GM21390 (cell line): ENCODE measurements around the gene IFNL4.
"Not testable (repeated sequence)": the region's sequence is repeated elsewhere in the genome, so short reads cannot be mapped to it uniquely, and the experiment has no call there.

Experiments used
- ATAC-seq: cut with Tn5 transposase; IDR thresholded peaks from one replicate; pipeline ENCODE4 v1.9.1; 2021; ENCODE audit not compliant: unreplicated experiment

The IFNL4 gene

DNA sequence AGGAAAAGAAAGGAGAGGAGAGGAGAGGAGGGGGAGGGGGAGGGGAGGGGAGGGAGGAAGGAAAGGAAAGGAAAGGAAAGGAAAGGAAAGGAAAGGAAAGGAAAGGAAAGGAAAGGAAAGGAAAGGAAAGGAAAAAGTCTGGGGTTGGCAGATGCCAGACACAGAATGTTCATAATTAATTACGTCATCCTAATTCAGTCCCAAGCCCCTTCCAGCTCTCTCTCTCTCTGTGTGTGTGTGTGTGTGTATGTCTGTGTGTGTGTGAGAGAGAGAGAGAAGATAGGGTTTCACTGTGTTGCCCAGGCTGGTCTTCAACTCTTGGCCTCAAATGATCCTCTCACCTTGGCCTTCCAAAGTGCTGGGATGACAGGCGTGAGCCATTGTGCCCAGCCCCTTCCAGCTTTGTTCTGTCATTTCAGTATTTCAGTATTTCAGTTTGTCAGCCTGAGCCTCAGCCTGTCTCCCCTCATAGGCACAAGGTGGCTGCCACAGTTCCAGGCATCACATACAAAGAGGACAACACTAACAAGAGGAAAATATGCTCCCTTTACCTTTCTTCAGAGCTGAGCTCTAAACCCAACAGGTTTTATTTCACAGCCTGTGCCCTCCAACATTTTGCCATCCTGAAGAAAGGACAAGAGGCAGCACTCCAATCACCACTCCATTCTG, 18.4 kb downstream of the IFNL4 start:
- no peak for ATAC-seq

DNA sequence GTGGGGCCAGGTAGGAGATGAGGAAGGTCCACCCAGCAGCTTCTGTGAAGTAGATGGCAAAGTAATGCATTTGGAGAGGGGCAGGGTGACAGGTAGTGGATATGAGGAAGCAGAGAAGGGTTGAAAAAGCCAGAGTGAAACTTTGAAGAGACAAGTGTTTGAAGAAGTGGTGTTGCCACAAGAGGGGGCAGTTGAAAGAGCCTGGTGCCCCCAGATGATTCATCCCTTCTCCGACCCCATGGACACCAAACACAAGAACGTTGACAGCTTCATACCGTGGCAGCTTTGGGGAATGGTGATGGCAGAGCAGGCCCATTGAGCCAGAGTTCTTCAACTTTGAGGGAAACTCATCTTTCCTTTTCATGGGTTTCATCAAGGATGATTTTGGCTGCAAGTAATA, 23.7 kb downstream of the IFNL4 start:
- no peak for ATAC-seq

DNA sequence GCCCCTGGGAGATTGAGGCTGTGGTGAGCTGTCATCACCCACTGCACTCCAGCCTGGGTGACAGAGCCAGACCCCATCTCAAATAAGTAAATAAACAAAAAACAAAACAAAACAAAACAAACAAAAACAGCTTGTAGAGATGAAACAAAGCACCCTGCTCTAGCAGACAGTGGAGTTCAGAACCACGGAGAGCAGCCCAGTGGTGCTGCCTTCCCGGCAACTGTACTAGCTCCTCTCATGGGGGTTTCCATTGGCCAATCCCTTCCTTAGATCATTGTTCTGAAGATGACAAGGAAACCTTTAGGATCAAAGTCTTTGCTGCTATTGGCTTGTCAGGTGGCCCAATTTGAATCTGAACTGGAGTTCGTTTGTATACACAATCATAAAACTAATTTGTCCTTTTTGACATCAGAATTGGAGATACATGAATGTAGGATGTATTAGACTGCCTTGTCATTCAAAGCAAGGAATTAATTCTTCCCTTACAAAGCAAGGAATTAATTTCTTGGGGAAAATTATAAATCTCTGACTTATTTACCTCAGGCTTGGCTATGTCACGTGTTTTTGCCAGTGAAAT, 24.9 kb downstream of the IFNL4 start:
- no peak for ATAC-seq

DNA sequence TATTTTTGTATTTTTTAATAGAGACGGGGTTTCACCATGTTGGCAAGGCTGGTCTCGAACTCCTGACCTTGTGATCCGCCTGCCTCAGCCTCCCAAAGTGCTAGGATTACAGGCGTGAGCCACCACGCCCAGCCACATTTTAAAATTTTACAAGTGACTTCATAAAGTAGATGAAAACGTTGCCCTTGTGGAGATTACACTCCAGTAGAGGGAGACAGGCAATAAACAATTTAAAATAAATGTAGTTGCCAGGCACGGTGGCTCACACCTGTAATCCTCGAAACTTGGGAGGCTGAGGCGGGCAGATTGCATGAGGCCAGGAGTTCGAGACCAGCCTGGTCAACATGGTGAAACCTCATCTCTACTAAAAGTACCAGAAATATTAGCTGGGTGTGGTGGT, 29.5 kb downstream of the IFNL4 start:
- ATAC-seq, result not testable (repeated sequence)

DNA sequence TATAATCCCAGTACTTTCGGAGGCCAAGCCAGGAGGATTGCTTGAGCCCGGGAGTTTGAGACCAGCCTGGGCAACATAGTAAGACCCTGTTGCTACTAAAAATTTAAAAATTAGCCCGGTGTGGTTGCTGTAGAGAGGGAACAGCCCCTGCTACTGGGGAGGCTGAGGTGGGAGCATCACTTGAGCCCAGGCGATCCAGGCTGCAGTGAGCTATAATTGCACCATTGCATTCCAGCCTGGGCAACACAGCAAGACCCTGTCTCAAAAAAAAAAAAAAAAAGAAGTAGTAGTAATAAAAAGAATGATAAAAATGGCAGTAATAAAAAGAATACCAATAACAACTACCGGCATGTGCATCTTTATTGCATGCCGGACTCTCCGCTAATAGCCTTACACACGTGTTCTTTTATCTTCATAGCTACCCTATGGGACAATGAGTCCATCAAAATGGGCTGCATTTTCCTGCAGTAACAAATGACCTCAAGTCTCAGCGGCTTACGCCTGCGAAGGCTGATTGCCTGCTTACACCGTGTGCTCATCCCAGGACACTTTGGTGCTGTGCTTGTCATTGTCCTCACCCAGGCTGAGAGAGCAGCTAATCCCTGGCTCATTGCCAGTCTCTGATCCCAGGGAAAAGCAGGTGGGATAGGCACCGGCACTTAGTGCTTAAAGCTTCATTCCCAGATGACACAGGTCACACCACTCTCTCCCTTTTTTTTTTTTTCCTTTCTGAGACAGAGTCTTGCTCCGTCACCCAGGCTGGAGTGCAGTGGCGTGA, 30.2 kb downstream of the IFNL4 start:
- no peak for ATAC-seq

DNA sequence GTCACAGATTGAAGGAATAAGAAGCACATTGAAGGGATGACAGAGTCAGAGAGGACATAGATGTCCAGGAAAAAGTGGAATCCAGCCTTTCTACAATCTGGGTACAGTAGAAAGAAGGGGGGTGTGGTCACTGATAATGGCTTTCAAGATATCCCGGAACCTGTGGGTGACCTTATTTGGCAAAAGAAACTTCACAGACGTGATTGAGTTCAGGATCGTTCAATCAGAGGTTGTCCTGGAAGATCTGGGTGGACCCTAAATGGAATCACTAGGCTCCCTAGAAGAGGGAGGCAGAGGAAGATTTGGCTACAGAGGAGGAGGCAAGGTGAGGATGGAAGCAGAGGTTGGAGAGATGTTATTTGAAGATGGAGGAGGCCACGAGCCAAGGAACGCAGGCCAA, 31.6 kb downstream of the IFNL4 start:
- ATAC-seq, result no peak

DNA sequence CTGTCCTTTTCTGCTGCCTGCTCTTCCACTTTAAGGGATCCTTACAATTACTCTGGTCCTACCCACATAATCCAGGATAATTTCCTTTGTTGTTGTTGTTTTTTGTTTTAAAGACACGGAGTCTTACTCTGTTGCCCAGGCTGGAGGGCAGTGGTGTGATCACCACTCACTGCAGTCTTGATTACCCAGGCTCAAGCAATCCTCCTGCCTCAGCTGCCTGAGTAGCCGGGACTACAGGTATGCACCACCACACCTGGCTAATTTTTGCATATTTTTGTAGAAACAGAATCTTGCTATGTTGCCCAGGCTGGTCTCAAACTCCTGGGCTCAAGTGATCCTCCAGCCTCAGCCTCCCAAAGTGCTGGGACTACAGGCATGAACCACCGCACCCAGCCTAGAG, 33.3 kb downstream of the IFNL4 start:
- ATAC-seq, result not testable (repeated sequence)

DNA sequence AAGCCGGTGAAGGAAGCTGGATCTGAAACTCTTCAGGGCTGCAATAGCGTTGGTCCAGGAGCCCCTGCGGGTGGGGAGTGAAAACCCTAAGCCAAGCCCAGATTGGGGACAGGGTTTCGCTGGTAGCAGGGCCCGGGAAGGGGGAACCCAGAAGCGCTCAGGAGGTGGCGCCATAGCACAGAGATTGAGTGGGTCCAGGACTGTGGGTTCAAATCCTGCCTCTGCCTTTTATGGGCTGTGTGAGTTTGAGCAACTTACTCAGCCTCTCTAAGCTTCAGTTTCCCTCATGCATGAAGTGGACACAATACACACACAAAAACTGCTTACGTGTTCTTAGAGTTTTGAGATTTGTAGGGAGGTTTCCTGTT, 36.3 kb downstream of the IFNL4 start:
- no peak for ATAC-seq

DNA sequence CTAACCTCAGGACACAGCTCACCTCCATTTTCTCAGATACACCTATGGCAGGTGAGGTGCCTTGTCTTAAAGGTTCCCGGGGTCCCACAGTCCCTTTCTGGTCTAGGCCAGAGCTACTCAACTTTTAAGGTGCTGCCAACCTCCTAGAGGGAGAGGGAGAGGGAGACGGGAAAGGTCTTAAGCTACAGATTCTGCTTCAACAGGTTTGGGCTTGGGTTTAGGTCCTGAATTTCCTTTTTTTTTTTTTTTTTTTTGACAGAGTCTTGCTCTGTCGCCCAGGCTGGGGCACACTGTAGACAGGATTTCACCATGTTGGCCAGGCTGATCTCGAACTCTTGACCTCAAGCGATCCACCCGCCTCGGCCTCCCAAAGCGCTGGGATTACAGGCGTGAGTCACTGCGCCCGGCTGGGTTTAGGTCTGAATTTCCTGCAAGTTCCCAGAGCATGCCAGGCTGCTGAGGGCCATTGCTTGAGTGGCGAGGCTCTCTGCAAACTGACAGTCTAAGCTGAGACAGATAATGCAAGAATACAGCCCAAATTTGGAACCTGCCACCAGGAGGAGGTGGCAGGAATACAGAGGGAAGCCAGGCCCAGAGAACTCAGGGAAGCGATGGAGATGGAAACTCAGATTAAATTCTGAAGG, 36.8 kb downstream of the IFNL4 start:
- ATAC-seq, result no peak

DNA sequence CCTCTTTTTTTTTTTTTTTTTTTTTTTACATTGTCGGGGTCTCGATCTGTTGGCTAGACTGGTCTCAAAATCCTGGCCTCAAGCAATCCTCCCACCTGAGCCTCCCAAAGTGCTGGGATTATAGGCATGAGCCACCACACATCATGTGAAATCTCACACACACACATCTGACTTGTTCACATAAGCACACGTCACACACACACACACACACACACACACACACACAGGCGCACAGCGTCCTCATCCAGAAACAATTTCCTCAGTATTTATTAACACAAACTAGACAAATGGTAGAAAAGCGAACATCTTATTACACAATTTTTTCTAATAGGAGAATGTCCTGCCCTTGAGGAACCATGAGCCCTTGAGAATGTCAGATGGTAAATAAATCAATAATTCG, 39.5 kb downstream of the IFNL4 start:
- ATAC-seq, result no peak

DNA sequence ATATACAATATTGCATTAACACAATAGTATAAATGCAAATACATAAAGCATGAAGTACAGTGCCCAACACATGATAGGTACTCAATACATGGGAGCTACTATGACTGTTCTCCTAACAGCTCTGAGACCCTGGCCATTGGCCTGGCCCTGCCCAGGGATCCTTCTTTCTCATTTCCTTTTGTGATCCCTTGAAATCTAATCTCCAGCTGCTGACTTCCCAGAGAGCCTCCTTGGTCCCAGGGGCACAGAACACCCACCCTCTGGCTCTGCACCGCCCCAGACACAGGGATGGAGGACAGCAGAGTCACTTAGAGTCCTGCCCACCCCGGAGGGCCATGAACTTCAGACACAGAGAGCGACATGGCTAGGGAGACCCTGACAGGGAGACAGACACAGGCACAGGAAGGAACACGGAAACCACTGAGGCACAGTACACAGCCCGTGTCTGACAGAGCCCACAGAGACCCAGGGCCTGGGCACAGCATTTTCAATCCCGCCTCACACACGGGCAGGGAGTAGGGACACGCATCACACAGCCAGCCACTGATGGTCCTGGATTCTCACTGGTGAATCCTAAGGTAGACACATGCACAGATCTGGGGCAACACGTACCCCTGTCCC, 40.4 kb downstream of the IFNL4 start:
- ATAC-seq, result no peak

DNA sequence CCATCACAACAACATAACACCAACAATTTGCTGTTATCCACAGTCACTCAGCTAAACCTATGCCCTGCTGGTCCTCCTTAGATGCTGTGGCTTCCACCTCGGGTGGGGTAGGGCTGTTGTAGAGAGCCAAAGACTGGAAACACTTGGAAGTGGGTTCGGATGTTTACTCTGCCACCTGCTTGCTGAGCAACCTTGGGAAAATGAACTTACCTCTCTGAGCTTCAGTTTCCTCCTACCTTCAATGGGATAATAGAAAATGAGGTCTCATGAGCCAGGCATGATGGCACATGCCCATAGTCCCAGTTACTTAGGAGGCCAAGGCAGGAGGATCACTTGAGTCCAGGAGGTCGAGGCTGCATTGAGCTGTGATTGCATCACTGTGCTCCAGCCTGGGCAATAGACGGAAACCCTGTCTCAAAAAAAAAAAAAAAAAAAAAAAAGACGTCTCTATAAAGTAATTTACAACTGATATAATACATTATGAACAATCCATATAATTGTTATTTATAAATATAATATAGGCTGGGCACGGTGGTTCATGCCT, 41.3 kb downstream of the IFNL4 start:
- ATAC-seq, result no peak

DNA sequence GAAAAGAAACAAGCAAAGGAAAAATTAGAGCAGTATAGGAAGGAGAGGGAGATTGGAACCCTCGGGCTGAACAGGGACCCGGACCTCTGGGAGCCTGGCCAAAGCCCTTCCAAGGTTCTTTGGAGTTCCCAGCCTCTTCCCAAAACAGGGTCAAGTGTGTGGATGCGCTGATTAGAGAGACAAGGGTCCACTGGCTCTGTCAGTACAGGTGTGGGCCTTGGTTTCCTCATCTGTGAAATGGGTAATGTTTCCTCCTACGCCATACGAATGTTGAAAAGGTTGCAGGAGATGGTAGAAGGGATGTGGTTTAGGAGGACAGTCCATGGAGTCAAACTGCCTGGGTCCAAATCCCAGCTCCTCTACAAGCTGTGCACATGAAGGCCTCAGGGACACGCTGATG, 42.5 kb downstream of the IFNL4 start:
- ATAC-seq, result no peak

DNA sequence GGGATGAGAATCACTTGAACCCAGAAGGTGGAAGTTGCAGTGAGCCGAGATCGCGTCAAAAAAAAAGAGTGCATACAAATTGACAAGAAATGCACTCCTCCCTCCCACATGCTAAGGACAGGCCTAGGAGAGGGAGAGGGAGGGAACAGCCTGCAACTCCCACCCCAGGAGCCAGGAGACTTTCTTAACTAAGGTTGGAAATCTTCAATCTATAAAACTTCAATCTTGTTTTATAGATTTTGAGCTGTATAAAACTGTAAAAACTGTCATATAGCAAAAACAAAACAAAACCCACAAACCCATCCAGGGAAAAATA, 43.2 kb downstream of the IFNL4 start:
- no peak for ATAC-seq

DNA sequence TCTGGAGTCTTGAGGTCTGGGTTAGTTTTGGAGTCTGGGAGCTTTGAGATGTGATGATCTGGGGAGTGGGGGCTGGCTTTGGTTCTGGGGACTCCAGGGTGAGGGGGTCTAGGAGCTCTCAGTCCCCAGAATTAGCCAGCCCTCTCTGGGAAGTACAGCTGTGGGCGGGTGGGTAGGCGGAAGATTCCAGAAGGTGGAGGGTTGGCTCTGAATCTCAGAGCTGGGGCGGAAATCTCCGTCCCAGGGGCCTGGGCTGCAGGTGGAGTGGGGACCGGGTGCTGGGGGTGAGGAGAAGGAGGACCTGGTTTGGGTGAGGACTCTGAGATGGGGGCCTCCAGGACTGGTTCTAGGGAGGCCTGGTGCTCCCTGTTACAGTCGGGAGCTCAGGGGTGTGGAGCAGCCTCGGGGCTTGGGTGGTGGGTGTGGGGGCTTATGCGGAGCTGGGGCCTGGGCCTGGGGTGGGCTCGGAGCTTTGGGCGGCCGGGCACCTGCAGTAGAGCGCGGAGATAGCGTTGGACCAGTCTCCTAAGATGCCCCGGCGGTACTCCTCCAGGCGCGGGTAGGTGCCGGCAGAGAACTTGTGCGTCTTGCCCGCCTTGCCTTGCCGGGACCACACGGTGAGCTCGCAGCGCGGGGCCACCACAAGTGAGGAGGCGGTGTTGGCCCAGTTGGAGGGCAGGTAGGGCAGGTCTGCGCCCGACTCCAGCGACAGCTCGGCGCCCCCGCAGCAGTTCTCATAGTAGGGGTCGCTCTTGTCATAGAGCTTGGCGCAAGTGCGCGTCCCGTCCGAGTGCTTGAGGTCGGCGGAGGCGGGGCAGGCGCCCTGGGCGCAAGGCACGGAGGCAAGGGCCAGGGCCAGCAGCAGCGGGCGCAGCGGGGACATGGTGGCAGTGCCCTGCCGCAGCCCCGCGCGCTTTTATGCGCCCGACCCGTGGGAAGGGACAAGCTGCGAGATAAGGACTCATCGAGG, 45.0 kb downstream of the IFNL4 start, which contains the start of gene SYCN:
Gene SYCN, minus strand, starts transcription at position 892 of the 970 bp plus-strand sequence. Its CDS starts 9 bp downstream, at position 883.
- no peak for ATAC-seq

DNA sequence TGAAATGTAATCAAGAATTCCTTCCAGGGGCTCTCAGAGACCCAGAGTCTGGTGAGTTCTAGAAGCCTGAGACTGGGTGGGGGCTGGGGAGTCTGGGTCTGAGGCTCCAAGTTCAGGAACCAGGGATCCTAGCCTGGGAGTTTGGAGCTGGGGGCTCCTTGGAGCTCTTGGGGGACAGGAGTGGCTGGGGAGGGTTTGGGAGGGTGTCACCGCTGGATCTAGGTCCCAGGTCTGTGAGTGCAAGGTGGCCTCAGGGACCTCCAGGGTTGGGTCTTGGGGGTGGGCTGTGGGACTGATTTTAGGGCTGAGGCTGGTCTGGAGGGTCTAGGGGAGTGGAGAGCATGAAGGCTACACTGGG, 45.7 kb downstream of the IFNL4 start:
- ATAC-seq, result no peak

DNA sequence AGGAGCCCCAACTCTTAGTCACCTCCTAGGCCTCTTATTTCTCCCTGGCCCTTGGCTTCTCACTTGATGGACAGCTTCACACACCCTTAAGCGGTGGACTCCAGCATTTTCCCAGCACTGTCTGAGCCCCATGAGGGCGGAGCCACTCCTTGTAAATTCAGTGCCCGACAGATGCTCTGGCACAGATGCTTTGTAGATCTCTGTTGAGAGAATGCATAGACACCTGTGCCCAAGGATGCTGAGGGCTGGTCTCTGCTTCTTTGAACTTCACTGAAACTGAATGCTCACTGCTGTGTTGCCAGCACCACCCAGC, 47.9 kb downstream of the IFNL4 start:
- ATAC-seq, result no peak

DNA sequence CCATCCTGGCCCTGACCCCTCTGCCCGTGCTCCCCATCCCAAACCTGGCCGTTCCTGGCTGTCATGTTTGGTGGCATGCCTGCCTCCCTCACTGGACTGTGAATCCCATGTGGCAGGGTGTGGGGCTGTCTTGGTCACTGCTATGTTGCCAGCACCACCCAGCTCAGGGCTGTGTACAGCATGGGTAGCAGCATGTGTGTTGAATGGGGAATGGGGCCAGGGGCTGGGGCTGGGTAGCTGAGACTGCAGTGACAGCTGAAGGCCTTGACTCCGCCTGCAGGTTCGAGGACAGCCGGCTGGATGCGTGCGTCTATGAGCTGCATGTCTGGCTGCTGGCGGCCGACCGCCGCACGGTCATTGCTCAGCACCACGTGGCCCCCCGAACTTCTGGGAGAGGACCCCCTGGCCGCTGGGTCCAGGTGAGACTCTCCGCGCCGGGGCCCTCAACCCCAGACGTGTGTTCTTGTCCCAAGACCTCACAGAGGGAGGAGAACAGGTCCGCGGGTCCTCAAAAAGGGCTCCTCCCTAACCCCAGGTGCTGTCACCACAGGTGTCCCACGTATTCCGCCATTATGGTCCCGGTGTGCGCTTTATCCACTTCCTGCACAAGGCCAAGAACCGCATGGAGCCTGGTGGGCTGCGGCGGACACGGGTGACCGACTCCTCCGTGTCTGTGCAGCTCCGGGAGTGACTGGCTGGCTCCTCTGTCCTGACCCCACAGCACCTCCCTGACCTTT, 48.4 kb downstream of the IFNL4 start:
- ATAC-seq, result no peak

DNA sequence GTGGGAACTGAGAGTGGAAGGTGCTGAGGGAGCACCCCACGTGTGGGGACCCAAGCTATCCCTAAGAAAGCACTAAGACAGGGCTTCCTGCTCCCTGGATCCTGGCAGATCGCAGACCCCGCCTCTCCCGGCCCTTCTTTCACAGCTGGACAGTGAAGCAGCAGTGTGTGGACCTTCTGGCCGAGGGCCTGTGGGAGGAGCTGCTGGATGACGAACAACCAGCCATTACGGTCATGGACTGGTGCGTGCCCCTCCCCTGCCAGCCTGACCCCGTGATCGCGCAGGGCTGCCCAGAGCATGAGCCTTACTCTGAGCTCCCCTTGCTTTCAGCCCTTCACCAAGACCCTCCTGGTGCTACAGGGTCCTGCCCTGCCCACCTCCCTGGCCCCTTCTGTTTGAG, 49.6 kb downstream of the IFNL4 start:
- no peak for ATAC-seq

DNA sequence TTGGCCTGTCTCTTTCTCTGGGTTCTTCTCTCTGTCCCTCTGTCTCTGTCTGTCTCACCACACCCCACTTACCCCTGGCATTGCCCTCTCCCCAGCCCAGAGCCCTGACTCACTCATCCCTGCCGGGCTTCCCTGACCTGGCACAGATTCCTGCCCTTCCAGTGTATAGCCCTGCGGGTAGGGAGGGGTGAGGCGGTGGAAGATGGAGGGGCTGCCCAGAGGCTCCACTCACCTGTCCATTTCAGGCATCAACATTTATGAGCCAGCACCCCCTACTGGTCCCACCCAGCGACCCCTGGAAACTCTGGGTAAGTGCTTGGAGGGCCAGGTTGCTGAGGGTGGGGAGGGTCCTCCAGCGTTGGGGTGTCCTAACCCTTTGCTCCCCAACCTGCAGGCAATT, 50.8 kb downstream of the IFNL4 start:
- no peak for ATAC-seq
